UCSD-AML1 (cell line): ENCODE data around the gene PHAF1.

ENCODE experiments used
- DNase-seq: peaks from one replicate; lab custom pipeline; 2025; ENCODE audit not compliant: unreplicated experiment; lab: John Stamatoyannopoulos, UW

PHAF1 gene

DNA sequence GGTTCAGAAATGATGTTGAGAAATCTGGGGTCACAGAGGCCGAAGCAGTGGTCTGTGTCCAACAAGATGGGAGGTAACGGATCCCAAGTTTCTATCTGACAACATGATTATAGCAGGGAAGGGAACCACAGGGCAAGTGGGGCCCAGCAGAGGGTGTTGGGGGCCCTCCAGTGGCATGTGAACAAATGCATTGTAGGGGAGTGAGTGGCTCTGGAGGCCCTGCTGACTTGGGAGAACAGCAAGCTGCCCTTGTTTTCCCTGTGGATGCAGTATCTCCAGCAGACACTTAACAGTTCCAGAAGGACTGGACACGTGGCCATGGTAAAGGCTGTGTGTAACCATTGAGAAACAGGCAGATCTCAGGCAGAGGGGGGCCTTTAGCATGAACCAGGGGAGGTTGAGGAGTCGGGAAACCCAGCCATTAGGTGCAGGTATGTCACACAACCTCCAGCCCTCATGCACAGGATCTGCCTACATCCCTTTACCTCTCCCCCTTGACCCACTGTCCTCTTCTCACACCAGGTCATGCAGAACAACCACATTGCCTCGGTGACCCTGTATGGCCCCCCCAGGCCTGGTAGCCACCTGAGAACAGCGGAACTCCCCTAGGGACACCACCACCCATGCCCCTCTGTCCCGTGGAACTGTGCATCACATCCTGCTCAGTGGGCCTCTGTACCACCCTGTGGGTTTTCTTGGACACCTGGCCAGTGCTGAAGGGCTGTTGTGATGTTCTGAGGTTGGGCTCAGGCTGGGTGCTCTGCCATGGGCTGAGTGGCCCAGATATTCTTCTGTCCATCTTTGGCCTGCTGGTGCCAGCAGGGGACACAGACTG, 37.0 kb downstream of the PHAF1 start:
- DNase-seq: no peak

- DNase-seq: no peak
Measured at GRCh38 chr16:67147437-67148140, 37.8 kb downstream of the PHAF1 start.

DNA sequence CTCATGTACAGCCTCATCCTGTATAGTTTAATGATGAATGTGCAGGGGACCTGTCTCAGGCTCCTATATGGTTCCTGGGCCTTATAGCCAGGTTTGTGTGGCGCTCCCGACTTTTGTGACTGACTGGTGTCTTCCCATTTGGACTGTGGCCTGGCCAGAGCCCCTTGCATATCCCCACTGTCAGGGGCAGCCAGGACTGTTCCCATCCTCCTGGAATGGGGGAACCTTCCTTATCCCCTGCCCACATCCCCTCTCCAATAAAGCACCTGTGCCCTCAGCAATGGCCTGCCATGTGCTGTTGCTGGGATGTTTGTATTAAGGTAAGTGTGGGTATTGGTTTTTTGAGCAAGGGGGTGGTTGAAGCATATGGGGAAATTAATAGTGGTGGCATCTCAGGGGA, 38.5 kb downstream of the PHAF1 start:
- no peak for DNase-seq

DNA sequence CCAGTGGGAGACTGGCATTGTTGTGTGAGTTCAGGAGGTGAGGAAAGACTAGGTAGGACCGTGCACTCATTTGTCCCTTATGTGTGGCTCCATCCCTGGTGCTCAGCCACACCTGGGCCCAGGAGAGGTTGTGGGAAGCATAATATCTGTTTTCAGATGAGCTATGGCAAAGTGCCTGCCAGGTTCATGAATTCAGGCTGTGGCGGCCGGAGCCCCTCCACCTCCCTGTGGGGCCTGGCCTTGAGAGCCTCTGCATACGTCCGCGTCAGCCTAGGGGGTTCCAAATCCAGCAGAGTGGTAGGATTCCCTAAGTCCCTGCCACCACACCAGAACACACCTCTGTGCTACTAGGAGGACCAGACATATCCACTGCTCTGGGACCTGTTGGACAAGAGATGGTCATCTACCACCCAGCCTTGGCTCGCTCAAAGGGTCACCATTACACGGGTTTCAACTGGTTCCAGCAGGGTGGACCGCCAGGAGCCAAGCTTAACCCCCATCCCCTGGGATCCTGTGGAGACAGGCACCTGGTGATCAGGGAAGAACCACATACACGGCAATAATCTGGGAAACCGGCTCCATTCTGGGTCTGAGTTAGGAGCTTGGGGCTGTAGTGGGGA, 39.0 kb downstream of the PHAF1 start:
- no peak for DNase-seq

DNA sequence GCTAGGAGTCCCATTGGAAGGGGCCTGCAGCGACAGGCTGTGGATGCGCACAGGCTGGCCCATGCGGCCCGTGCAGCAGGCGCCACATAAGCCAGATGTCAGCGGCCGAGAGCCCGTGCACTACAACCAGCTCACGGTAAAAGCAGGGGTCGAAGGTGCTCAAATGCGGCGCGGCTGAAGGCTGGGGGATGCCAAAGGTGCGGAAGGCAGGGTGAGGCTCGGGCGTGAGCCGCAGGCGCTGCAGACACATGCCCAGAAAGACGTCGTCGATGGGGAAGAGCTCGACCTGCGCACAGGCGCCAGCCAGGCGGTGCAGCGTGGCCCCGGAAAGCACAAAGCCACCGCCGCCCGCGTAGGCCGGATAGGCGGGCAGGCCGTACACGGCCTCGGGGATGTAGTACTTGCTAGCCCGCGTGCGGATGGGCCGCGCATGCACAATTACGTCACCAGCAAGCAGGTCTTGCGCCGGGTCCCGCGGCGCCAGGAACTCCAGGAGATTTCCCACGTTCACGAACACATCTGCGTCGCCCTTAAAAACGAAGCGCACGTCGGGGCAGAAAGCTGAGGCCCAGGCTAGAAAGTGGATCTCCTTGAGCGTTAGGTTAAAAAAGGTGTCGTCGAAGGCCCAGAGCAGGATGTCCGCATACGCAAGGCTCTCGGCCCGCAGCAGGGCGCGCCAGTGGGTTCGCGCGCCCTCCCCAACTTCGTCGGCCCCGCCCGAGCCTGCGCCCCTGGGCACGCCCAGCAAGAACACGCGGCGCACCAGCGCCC, 39.7 kb downstream of the PHAF1 start:
- DNase-seq: no peak

DNA sequence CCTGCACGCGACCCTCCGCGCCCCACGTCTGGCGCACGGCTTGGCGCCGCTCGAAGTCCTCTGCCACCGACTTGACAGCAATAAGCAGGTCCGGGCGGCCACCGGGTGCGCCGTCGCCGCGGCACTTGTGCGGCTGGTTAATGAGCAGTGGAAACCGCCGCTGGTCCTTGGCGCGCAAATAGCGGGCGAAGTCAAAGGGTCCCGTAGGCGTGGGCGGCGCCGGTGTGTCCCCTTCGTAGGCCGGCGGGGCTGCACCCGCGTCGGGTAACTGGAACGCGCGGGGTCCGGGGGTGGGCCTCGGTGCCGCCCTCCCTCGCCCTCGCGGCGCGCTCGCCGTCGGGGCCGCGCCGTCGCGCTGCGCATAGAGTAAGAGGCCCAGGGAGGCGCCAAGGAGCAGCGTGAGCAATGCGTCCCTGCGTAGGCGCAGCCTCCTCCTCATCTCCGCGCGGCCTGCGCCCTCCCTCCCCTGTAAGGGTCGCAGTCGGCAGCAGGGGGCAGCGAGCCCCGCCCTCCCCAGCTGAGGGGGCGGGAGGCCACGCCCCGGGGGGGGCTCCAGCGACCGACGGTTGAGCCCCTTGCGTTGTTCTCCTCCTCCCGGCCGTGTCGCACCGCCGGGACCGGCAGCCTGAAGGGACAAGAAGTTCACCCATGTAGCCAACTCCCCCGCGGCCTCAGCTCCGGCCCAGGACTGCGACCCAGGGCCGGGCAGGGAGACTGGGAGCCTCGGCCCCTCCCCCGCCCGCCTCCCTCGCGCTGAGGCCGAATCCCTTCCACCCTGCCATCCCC, 40.5 kb downstream of the PHAF1 start:
- DNase-seq: no peak

DNA sequence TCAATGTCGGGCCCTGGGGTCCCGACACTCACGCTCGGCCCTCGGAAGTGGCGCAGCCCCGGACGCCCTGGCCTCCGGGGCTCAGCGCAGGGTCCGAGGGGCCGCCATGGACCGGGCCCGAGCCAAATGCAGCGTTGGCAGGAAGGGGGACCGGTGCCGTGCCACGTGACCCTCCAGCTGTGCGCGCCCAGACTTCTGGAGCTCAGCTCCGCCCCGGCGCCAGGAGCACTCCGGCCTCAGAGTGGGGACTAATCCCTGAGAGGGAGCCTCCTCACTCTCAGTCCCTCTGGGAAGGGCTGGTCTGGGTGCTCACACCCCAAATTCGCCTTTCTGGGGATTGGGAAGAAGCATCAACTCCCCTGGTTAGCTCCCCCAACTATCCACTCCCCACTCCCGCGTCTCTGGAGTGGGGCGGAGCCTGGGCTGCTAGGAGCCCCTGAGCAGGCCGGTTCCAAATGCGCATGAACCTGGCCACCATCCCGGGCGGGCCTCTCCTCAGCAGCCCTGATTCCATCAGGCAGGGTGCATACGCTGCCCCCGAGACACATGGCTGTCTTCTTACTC, 41.2 kb downstream of the PHAF1 start, which contains the start of gene B3GNT9:
B3GNT9 (minus strand) TSS at position 166 of the 564 bp plus-strand sequence. CDS start 513 bp downstream, outside the sequence.
- DNase-seq: no peak

GRCh38 chr16:67151431-67152097, 41.8 kb downstream of the PHAF1 start:
- DNase-seq: no peak

DNA sequence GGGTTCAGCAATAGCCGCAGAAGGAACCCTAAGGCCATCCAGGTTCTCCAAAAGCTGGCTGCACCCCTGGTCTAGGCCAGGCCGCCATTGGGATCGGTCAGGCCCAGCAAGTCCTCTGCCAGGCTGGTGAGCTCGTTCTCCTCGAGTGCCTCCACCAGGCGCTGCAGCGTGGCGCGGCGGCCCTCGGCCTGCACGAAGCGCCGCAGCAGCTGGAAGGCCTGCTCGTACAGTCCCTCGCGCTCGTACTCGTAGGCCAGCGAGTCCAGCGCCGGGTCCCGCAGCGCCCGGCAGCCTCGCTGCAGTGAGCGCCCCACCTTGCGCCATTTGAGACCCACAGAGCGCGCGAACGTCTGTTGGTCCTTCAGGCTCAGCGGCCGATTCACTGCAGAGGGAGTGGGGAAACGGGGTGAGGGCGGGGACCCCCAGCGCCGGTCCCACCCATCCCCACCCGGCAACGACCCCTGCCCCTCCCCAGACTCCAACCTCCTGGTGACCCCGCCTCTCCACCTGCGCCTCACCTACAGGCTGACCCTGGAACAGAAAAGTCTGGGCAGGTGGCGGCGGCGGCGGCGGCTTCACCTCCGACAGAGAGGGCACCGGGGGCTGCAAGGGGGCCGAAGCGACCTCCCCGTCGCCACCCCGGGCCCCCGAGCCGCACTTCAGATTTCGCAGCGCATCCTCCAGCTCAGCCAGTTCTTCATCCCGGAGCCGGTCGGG, 45.0 kb downstream of the PHAF1 start:
- no peak for DNase-seq

- DNase-seq: peak; percentile 78
Measured at GRCh38 chr16:67155295-67156142, 45.8 kb downstream of the PHAF1 start.

GRCh38 chr16:67156143-67156844, 46.6 kb downstream of the PHAF1 start:
- DNase-seq: no peak

GRCh38 chr16:67157106-67157748, 47.5 kb downstream of the PHAF1 start:
- DNase-seq: no peak

- DNase-seq: no peak
Measured at GRCh38 chr16:67157892-67158635, 48.3 kb downstream of the PHAF1 start.

- DNase-seq: peak; percentile 74
Measured at GRCh38 chr16:67158637-67159600, 49.2 kb downstream of the PHAF1 start.

DNA sequence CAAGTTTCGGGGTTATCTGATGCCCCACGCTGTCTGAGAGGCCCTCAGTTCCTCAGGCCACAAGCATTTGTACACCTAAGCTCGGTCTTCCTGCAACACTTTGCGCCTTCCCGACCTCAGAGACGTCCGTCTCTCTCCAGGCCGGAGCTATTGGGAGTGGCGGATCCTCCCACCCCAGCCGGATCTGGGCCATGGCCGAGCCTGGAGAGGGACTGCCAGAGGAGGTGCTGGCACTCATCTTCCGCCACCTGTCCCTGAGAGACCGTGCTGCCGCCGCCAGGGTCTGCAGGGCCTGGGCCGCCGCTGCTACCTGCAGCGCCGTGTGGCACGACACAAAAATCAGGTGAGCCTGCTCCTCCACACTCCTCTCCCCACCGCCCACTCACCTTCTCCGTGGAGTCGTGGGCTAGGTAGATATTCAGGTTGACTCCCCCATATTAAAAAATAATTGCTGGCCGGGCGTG, 51.9 kb downstream of the PHAF1 start:
- no peak for DNase-seq
